HG03575 (cell line): ENCODE data around the gene MSMB.
"Not testable (repeated sequence)": the region's sequence is repeated elsewhere in the genome, so short reads cannot be mapped to it uniquely, and the experiment has no call there.

ENCODE experiments used
- ATAC-seq: cut with Tn5 transposase; IDR thresholded peaks from one replicate; pipeline ENCODE4 v1.9.1; 2021; ENCODE audit not compliant: unreplicated experiment, insufficient number of reproducible peaks, low FRiP score; ENCODE audit errors: extremely low read depth

MSMB gene

DNA sequence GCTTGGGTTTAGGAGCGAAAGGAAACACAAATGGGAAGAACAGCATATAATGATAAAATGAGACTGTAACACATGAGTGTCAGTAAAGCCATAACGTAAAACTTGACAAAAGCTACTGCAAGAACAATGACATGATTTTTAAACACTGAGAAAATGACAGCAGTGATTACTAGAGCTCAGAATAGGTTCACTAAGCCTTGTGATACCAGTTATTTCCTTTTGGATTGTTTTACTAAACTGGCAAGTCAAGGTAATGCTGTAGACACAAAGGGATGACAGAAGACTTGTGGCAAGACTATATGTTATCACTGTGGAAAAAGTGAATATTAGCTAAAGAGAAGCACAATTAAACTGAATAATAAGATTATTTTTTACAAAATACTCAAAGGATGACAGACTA, 28.3 kb downstream of the MSMB start:
- no peak for ATAC-seq

DNA sequence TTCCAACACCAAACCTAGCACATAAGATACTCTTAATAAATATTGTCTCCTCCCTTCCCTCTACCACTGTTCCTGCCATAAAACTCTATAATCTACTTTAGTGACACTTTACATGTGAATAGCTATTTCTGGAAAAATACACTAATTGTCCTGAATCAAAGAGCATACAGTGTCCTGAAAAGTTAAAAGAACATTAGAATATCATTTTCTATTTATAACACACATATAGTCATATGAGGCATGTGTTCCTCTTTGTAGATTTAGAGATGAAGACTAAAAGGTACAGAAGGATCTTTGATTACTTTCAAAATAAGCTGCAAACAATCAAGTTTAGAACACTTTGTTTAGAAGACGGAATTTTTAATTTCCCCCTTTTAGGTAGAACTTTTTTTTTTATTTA, 29.3 kb downstream of the MSMB start:
- no peak for ATAC-seq

- no peak for ATAC-seq
Observed at GRCh38 chr10:46016190-46016589, 29.9 kb downstream of the MSMB start.

DNA sequence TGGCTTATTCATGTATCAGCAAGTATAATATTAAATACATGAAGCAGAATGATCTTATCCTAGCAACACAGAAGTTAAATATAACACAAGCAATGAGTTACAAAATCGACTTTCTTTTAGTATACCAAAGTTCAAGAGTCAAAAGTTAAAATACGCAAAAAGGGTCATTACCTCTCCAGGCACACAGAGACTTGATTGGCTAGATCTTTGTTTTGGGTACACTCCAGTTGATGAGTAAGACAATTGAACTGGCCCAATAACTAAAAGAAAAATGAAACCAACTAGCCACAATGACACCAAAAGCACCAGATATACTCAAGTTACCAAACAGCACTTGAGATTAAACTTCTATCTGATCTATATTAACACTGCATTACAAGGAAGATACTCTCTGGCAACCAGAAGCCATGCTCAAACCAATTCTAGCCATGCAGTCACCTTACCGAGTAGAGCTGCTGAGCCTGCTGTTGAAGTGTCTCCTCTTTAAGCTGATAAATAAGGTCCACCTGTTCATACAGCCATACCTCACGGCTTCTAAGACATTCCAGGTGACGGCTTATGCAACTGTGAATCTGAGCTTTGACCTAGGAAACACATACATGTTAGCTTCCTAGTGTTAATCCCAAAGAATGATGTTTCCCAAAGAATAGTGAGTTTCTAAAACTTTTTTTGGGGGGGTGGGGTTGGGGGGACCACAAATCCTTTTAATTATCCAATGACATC, 31.2 kb downstream of the MSMB start:
- no peak for ATAC-seq

DNA sequence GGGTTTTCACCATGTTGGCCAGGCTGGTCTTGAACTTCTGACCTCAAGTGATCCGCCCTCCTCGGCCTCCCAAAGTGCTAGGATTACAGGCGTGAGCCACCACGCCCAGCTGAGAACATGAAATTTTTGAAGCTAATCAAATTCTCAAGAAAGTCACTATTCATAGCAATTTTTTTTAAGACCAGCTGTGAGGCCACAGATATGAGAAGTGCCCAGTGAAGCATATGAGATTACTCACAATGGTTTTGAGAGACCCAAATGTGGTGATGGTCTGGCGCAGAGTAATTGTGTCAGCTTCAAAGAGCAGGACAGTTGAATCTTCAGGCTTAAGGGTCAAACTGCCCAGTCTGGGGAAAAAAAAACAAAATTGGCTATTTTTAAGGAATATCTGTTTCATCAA, 31.9 kb downstream of the MSMB start:
- no peak for ATAC-seq

DNA sequence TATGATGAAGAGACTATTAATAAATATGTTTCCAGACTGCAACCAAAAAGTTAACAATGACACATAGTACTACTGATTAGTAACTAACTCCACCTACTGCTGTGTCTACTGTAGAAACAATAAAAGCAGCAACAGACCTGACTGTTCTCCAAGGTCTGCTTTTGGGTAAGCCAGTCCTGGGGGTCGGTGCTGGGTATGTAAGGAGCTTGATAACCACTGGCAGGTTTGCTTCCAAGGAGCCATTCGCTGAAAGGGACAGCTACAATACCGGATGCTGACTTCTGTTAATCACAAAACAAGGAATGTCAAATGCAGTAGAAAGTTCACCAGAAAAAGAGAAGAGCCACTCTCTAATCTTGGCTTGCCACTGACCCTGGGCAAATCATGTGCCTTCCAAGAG, 33.3 kb downstream of the MSMB start:
- ATAC-seq: no peak

DNA sequence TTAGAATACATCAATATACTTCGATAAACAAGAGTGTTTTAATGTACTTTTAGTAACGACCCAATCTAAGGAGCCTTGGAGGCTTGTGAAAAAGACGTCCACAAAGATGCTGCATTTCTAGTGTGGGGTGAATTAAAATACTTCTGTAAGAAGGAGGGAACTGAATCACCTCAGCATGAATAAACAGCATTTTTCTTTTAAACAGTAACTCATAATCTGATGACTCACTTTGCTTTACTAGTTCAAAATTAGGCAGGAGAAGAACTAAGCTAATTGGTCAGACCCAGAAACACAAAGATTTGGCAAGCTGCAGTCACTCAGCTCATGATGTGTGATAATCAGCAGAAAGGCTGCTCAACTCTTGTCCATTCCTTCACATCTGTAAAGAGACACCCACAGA, 39.9 kb downstream of the MSMB start:
- ATAC-seq: no peak

DNA sequence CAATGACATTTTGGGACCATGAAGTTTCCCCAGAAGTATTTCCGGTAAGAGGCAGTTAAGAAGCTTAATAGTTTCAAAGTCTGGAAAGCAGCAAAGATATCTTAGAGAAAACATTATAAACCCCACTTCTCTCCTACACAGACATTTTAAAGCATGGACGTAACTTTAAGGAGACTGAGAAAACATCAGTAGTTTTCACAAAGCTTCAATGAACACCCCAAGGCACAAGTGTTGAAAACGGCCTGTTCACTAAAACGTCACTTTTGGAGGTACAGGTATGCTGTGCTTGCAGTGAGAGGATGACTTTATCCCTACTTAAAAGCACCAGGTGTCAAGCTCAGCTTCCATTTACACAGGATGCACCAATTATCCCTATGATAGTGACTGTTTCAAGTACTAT, 40.7 kb downstream of the MSMB start:
- no peak for ATAC-seq

DNA sequence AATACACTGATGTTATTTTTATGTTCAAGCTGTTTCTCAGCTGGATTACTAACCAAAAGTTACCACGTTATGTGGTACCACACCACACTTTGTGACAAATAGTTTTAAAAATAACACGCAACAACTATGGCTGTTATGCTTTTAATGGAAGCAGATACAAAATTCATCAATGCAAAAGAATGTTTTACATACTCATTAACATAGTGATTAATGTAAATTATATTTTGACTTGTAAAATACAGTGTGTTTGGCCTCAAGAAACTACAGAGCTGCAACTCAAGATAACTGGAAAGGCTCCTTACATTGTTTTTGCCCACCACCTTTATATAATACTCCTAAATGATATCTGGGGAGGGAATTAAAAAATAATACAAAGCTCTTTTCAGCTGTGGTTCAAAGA, 41.1 kb downstream of the MSMB start:
- no peak for ATAC-seq

GRCh38 chr10:46002916-46003693, 43.0 kb downstream of the MSMB start:
- ATAC-seq: no peak

DNA sequence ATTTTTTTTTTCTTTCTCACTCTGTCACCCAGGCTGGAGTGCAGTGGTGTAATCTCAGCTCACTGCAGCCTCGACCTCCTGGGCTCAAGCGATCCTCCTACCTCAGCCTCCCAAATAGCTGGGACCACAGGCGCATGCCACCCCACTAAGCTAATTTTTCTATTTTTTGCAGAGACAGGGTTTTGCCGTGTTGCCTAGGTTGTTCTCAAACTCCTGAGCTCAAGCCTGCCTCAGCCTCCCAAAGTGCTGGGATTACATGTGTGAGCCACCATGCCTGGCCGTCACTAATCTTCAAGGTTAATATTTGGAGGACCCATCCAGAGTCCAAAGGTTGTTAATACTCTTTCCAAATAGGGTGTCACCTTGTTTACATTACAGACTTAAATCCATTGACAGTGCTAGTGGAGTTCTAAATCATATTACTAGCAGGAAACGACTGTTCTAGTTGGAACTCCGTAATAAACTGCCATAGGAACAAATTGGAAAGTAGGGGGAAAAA, 43.8 kb downstream of the MSMB start:
- not testable (repeated sequence) for ATAC-seq

DNA sequence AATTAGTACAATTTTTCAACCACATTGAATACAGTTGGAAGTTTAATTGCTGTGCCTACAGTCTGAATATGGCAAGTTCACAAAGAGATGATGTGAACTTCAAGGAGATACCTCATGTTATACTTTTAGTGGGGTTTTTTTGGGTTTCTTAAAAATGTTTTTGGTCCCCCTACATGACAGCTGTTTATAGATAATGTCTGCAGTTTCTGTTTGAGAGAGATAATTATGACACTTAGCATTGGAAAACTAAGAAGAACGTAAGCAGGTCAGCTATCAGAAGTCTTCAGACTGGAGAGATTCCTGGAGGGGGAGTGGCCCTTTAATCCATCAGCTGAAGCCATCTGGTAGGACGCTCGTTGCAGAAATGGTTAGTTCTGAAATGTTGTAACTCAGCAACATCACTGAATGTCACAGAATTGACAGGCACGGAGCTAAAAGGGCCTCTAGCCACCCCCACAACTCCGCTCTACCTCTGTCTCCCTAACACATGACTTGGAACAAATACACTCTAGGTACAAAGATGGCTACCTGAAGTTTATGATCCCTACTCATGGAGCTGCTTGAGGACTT, 44.8 kb downstream of the MSMB start:
- ATAC-seq: no peak

- no peak for ATAC-seq
Observed at GRCh38 chr10:46000538-46000937, 45.5 kb downstream of the MSMB start.

DNA sequence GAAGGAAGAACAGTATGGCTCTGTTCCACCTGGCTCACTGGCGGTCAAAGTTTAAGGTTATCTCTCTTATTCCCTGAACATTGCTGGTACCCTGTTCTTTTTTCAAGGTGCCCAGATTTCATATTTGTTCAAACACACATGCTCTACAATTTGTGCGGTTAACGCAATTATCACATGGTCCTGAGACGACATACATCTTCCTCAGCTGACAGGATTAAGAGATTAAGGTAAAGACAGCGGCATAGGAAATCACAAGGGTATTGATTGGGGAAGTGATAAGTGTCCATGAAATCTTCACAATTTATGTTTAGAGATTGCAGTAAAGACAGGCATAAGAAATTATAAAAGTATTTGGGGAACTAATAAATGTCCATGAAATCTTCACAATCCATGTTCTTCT, 46.1 kb downstream of the MSMB start:
- not testable (repeated sequence) for ATAC-seq

GRCh38 chr10:45997994-45998763, 47.9 kb downstream of the MSMB start:
- ATAC-seq: no peak

GRCh38 chr10:45997557-45997956, 48.5 kb downstream of the MSMB start:
- no peak for ATAC-seq

- ATAC-seq: not testable (repeated sequence)
Observed at GRCh38 chr10:45985590-45985989, 60.5 kb downstream of the MSMB start.

- ATAC-seq: not testable (repeated sequence)
Observed at GRCh38 chr10:45984473-45984872, 61.6 kb downstream of the MSMB start.

- not testable (repeated sequence) for ATAC-seq
Observed at GRCh38 chr10:45983538-45984186, 62.4 kb downstream of the MSMB start.
